Measurements from ENCODE around the gene NEGR1.

NEGR1 gene

GRCh38 chr1:72051538-72051937 lies 230.8 kb downstream of the NEGR1 start:
- in situ Hi-C loops (cut with HindIII; ENCODE audit: low sequenced_read_pairs), result no loop called here

- in situ Hi-C loops (cut with HindIII; ENCODE audit: low sequenced_read_pairs), result no loop called here
Measured at GRCh38 chr1:72050551-72050950, 231.8 kb downstream of the NEGR1 start.

DNA sequence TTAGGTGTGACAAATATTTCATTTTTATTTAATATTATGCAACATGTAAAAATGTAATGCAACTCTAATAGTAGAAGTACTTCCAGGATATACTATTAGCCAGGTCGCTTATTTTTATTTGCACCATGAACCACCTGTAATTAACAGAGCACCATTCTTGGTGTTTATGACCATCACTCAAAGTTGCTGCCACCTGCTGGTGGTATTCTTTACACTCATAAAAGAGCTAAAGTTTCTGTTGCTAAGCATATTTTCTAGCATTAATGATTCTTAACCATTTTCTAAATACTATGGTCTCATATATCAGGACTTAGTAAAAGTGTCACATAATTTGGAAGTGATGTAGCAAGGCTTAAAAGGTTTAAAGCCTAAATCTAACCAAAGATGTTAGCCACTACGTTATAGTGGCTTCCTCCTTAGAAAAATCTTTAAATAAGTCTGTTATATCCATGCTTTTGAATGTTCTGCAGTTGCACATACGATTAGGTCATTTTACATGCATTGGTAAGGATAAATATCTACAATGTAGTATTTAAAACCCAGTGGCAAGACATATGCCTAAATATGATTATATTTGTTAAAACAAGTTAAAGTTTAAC lies 244.5 kb downstream of the NEGR1 start:
- in situ Hi-C loops (cut with HindIII; ENCODE audit: low sequenced_read_pairs), result no loop called here

- in situ Hi-C loops (cut with HindIII; ENCODE audit: low sequenced_read_pairs), result no loop called here
Measured at GRCh38 chr1:72034827-72035226, 247.5 kb downstream of the NEGR1 start.

- in situ Hi-C loops (cut with HindIII; ENCODE audit: low sequenced_read_pairs), result no loop called here
Measured at GRCh38 chr1:72023063-72023930, 259.0 kb downstream of the NEGR1 start.

- in situ Hi-C loops (cut with HindIII; ENCODE audit: low sequenced_read_pairs), result no loop called here
Measured at GRCh38 chr1:72018562-72018961, 263.8 kb downstream of the NEGR1 start.

DNA sequence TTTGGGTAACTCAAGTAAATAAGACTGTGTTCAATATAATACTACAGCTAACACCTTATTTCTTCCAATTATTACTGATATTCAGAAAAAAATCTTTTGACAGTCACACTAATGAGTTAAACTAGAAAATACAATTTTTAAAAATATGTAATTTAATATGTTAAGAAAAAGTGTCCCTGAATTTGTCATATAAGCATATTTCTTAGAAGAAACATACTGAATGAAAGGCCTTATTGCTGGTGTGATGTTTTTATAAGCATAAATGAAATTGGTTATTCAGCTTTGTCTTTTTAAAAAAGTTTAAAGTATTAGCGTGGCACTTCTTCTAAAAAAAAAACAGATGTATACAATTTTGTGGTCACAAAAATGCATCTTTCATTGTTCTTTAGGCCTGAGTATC lies 267.3 kb downstream of the NEGR1 start:
- in situ Hi-C loops (cut with HindIII; ENCODE audit: low sequenced_read_pairs), result no loop called here

DNA sequence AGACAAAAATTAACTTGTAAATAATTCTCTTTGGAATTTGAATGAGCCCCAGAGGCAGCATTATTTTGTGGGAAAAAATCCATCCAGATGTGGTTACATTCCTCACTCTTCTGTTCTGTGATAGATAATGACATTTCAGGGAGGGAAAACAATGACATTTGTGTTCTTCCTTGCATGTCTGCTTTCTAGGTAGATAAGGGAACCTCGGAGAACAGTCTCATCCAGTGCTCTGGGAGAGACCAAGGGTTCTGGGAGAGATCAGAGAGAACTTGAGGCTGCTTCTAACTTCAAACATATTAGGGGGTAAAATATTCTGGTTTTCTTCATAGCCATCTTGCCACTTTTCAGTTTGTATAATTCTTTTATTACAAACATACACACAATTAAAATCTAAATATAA lies 269.2 kb downstream of the NEGR1 start:
- in situ Hi-C loops (cut with HindIII; ENCODE audit: low sequenced_read_pairs), result no loop called here

GRCh38 chr1:72011721-72012120 lies 270.6 kb downstream of the NEGR1 start:
- in situ Hi-C loops (cut with HindIII; ENCODE audit: low sequenced_read_pairs), result no loop called here

DNA sequence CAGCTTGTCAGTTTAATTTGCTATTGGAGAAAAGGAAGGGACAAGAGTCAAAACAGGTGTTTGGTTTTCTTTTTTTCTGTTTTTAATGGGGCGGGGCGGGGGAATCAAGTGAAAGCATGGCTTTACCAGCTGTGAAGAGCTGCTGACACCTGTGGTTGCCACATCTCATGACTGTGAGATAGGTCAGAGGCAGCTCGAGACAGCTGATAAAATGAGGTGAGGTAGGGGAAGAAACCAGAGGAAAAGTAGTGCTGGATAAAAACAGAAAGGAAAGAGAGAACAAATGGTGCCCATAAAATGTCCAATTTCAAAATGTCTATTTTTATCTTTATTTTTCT lies 272.3 kb downstream of the NEGR1 start:
- in situ Hi-C loops (cut with HindIII; ENCODE audit: low sequenced_read_pairs), result no loop called here

GRCh38 chr1:72009173-72010093 lies 272.9 kb downstream of the NEGR1 start:
- in situ Hi-C loops (cut with HindIII; ENCODE audit: low sequenced_read_pairs), result no loop called here

- in situ Hi-C loops (cut with HindIII; ENCODE audit: low sequenced_read_pairs), result no loop called here
Measured at GRCh38 chr1:72007312-72007711, 275.0 kb downstream of the NEGR1 start.

DNA sequence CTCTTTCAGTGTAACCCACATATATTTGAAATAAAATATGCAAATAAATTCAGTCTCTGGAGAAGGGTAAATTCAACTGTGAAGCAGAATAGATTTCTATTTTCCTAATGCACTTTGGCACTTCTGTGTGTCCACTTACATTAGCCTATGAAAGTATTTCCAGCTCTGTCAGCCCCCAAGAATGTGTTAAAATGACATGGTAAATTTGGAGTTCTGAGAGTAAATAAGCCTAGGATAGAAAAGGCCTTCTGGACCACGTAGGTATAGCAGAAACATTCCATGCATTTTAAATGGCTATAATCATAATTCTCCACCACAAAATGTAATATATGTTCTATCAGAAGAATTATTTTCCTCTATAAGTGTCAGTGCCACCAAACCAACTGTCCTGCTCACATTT lies 276.2 kb downstream of the NEGR1 start:
- in situ Hi-C loops (cut with HindIII; ENCODE audit: low sequenced_read_pairs), result no loop called here

GRCh38 chr1:72003092-72003491 lies 279.2 kb downstream of the NEGR1 start:
- in situ Hi-C loops (cut with HindIII; ENCODE audit: low sequenced_read_pairs), result no loop called here

DNA sequence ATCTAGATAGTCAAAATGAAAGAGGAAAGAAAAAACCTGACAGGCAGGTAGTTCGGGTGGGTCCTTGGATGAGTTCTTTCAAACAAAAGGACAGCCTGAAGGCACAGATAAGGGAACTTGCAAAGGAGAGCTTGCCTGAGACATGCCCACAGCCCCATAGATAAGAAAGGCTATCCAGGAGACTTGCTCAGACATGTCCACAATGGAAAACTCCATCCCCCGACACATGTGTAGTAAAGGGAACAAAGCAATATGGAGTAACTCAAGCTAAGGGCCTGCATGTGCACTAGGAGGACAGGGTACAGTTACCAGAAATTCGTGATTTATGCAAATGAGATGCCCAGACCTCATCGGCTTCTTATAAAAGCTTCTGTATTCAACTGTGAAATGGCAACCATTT lies 281.5 kb downstream of the NEGR1 start:
- in situ Hi-C loops (cut with HindIII; ENCODE audit: low sequenced_read_pairs), result no loop called here

GRCh38 chr1:71994646-71995045 lies 287.7 kb downstream of the NEGR1 start:
- in situ Hi-C loops (cut with HindIII; ENCODE audit: low sequenced_read_pairs), result no loop called here

DNA sequence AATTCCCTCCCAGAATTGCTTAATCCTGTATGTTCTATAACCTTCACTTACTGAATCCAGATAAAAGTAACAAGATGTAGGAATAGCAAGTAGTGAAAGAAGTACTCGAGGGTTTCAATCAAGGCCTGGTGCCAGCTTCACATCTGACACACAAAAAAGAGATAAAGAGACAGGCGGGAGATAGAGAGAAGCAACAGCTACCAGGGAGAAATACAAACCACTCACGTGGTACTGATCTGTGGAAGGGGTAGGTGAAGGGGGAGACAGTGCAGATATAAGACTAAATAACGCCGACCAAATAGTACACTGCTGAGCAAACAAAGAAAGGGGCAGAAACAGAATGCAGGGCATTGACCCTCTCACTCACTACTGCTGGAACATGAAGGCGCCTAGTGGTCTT lies 295.2 kb downstream of the NEGR1 start:
- in situ Hi-C loops (cut with HindIII; ENCODE audit: low sequenced_read_pairs), result no loop called here

DNA sequence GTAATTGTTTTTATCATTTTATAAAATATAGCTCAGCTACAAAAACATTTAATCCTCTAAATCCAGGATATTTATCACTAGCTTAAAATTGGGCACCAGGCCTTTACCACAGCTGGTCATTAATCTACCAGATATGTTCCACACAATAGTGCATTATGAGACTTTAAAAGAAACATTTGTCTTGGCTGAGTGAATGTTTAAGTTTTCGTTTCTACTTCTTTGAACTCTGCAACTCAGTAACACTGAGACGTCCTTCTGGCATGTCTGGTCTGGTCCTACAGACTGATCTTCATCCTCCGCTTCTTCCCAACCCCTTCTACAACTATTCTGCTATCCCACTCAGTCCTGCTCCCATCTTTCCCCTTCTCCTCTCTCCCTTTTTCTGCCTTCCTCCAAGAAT lies 296.2 kb downstream of the NEGR1 start:
- in situ Hi-C loops (cut with HindIII; ENCODE audit: low sequenced_read_pairs), result no loop called here

- in situ Hi-C loops (cut with HindIII; ENCODE audit: low sequenced_read_pairs), result no loop called here
Measured at GRCh38 chr1:71980556-71980955, 301.8 kb downstream of the NEGR1 start.

GRCh38 chr1:71979882-71980281 lies 302.5 kb downstream of the NEGR1 start:
- in situ Hi-C loops (cut with HindIII; ENCODE audit: low sequenced_read_pairs), result no loop called here

DNA sequence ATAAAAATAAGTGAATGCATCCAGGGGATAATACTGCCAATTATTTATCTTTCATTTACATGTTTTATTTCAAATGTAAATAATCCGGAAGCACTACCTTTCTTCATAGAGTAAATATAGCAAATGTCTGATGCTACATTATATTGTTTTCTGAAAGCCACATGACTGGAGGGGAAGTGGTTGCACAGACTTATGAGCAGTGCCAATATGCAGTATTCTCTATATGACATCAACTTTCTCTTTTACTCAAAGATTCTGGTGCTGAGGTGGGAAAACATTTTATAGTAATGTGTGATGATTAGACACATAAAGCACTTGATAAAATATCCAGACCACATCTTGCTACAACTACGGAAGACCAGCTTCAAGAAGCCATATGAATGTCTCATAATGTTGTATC lies 314.7 kb downstream of the NEGR1 start:
- in situ Hi-C loops (cut with HindIII; ENCODE audit: low sequenced_read_pairs), result no loop called here

GRCh38 chr1:71964188-71964587 lies 318.2 kb downstream of the NEGR1 start:
- in situ Hi-C loops (cut with HindIII; ENCODE audit: low sequenced_read_pairs), result no loop called here
